Keratinocyte (primary cell): Measurements from ENCODE around the gene MAX. TPM values are rescaled to one million over a fixed set of nuclear protein-coding genes. Genes with fewer than 3 reads are reported as not detected.

ENCODE experiments used
- DNase-seq: peaks from one replicate; pipeline ENCODE4 v3.0.0-alpha.2; 2011; ENCODE audit warnings: low read depth, missing footprints, low spot score
- FAIRE-seq: peaks from 2 replicates; lab custom pipeline; 2011; peaks lifted over from hg19 to GRCh38; lab: Jason Lieb, UNC
- H2AFZ ChIP-seq: 2 replicates; pipeline ENCODE4 v1.6.0; 2012; ENCODE audit warnings: low read length, control low read depth, inconsistent platforms; ENCODE audit not compliant: control insufficient read depth
- H3K27ac ChIP-seq: 2 replicates; pipeline ENCODE4 v1.5.1; 2011; ENCODE audit warnings: low read length; ENCODE audit not compliant: control insufficient read depth, insufficient read depth
- H3K27me3 ChIP-seq: 3 replicates; pipeline ENCODE4 v1.6.0; 2011; ENCODE audit warnings: low read length; ENCODE audit not compliant: control insufficient read depth, insufficient read depth; ENCODE audit errors: extremely low read depth
- H3K36me3 ChIP-seq, 2 experiments: 2 replicates in 1 of 2; 3 replicates in 1 of 2; pipeline ENCODE4 v1.5.1; 2011; ENCODE audit warnings: low read length in 2 of 2, mild to moderate bottlenecking in 1 of 2; ENCODE audit not compliant: control insufficient read depth in 2 of 2, insufficient read depth in 2 of 2; ENCODE audit errors: extremely low read depth in 1 of 2
- H3K4me1 ChIP-seq: 3 replicates; pipeline ENCODE4 v1.5.1; 2011; ENCODE audit warnings: low read length; ENCODE audit not compliant: control insufficient read depth, insufficient read depth; ENCODE audit errors: extremely low read depth
- H3K4me2 ChIP-seq: 3 replicates; pipeline ENCODE4 v1.6.0; 2011; ENCODE audit warnings: low read depth, low read length; ENCODE audit not compliant: control insufficient read depth, insufficient read depth; ENCODE audit errors: extremely low read depth
- H3K4me3 ChIP-seq, 3 experiments: fragments of 200-600 bp in 1 of 3; sonication (generic) in 1 of 3; 2 replicates in 2 of 3; 3 replicates in 1 of 3; pipeline ENCODE4 v1.5.1; 2011 to 2016; ENCODE audit warnings: low read length in 3 of 3, mild to moderate bottlenecking in 3 of 3, control low read depth in 2 of 3, inconsistent platforms in 1 of 3, low read depth in 1 of 3, mixed read lengths in 1 of 3, mixed run types in 1 of 3, moderate library complexity in 1 of 3; ENCODE audit not compliant: control insufficient read depth in 2 of 3, insufficient read depth in 2 of 3; ENCODE audit errors: extremely low read depth in 1 of 3
- H3K79me2 ChIP-seq: 2 replicates; pipeline ENCODE4 v1.6.0; 2012; ENCODE audit warnings: low read length; ENCODE audit not compliant: control insufficient read depth, insufficient read depth
- H3K9ac ChIP-seq: 3 replicates; pipeline ENCODE4 v1.6.0; 2011; ENCODE audit warnings: low read length; ENCODE audit not compliant: control insufficient read depth, insufficient read depth; ENCODE audit errors: extremely low read depth
- H3K9me1 ChIP-seq: 3 replicates; pipeline ENCODE4 v1.6.0; 2011; ENCODE audit warnings: low read length; ENCODE audit not compliant: control insufficient read depth, insufficient read depth; ENCODE audit errors: extremely low read depth
- H3K9me3 ChIP-seq: 2 replicates; pipeline ENCODE4 v1.5.1; 2012; ENCODE audit warnings: low read depth, low read length; ENCODE audit not compliant: control insufficient read depth
- H4K20me1 ChIP-seq: 3 replicates; pipeline ENCODE4 v1.6.0; 2011; ENCODE audit warnings: low read length; ENCODE audit not compliant: control insufficient read depth, insufficient read depth; ENCODE audit errors: extremely low read depth
- EZH2 ChIP-seq: IDR thresholded peaks from one replicate; pipeline ENCODE4 v1.6.1; 2012; ENCODE audit warnings: inconsistent platforms, mild to moderate bottlenecking, low read length, moderate library complexity
- dilution Hi-C: fragments of 300-500 bp; cut with MboI; formaldehyde crosslinking; loops from one replicate; pipeline ENCODE4 v1.7.0; 2020; ENCODE audit warnings: low sequenced_read_pairs; ENCODE audit not compliant: extremely low pct_ligation_motif_present
- polyA plus RNA-seq, 5 experiments: library from polyadenylated mRNA; depleted of rRNA in 3 of 5; stranded (reverse) in 3 of 5; stranded (forward) in 1 of 5; unstranded in 1 of 5; fragments of >200 nt; gene quantifications; 1 replicate in 1 of 5; 2 replicates in 3 of 5; 3 replicates in 1 of 5; pipeline versions ENCODE4 v1.2.1 to v1.2.3, GENCODE V29; 2011 to 2012; ENCODE audit warnings: missing spikeins in 2 of 5, low read depth in 1 of 5, low replicate concordance in 1 of 5
- TF ChIP-seq, protein P1 (sequence below), 3 experiments: IDR thresholded peaks in 1 of 3; conservative IDR thresholded peaks in 1 of 3; optimal IDR thresholded peaks in 1 of 3; 2 replicates in 2 of 3; 3 replicates in 1 of 3; pipeline versions ENCODE3 to v1.5.1; 2011; ENCODE audit warnings: low read length in 3 of 3, mild to moderate bottlenecking in 3 of 3, moderate library complexity in 2 of 3, control low read depth in 1 of 3, inconsistent platforms in 1 of 3; ENCODE audit not compliant: insufficient read depth in 2 of 3; ENCODE audit errors: extremely low read depth in 1 of 3

Gene MAX
- polyA plus RNA-seq, 1 donor (not counting 4 experiments of a cell fraction or from before 2014, with no cell fraction given): 65.2 TPM

DNA sequence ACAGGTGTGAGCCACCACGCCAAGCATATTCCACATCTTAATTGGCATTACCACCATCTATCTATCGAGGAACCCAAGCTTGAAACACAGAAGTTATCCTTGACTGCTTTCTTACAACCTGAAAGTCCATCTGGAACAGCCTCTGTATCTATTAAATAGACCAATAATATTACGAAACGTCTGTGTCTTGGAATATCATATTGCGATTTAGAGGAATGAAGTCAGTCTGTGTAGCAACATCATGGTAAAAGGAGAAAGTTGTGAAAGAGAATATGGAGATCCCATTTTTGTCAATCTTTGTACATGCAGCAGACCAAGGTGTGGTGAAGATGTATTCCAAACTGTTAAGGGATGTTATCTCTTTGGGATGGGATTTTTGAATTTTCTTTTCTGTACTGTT is 25.8 kb upstream of the MAX start:
- no peaks in the 10 kb centered on the region for H3K9me1 ChIP-seq
- no peak overlapping the region for H3K4me3 ChIP-seq
- FAIRE-seq (no peak), DNase-seq (no peak)
- no peaks in the 10 kb centered on the region for H3K79me2 ChIP-seq
- no peak overlapping the region for H3K9ac ChIP-seq
- TF ChIP-seq EZH2: no peak
- dilution Hi-C loops: no loop called here
- peaks cover 13% of the 10 kb centered on the region for H3K4me1 ChIP-seq
- H2AFZ ChIP-seq: no peak overlapping the region
- H3K36me3 ChIP-seq: no peaks in the 10 kb centered on the region
- H3K27me3 ChIP-seq: no peaks in the 10 kb centered on the region
- no peak overlapping the region for H3K4me2 ChIP-seq
- H3K9me3 ChIP-seq: no peaks in the 10 kb centered on the region
- no peaks in the 10 kb centered on the region for H4K20me1 ChIP-seq
- no peak overlapping the region for H3K27ac ChIP-seq

DNA sequence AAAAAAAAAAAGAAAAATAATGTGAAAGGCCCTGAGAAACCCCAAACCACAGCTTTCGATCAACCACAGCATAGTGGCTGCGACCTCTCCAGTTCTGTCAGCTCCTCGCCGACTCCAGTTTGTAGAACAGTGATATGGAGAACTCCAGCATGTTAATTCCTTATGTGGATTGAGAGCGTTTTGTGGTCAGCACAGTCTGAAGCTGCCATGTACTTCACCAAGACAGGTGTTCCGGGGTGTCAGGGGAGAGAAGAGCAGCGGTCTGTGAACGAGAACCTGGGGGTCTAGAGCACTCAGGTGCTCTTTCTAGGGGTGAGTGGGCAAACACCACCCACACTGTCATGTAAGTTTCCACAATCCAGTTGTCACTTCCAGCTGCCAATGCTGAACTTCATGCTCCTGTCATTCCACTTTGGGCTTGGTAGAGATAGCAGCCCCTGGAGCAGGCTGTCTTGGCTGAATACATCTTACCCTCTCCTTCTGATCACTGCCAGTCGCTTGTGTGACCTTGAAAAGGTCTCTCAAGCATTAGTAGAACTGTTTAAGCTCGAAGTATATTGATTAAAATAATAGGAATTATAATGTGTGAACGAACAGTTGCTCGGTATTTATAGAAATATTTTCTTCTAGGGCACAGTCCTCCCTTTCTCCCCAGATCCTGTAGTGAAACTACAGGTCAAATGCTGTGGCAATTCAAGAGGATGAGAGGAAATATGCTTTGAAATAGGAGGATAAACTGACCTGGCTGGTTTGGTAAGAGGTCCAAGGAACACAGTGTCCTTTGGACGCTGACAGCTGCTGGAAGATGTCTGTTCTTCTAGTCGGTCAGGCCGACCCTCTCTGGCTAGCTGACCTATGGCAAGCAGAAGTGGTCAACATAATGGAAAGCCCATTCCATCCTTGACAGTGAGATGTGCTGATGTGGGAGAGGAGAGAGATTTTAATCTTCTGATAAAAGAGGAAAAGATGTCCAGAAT is 15.7 kb upstream of the MAX start:
- TF ChIP-seq EZH2: no peak
- TF ChIP-seq, protein P1, sequence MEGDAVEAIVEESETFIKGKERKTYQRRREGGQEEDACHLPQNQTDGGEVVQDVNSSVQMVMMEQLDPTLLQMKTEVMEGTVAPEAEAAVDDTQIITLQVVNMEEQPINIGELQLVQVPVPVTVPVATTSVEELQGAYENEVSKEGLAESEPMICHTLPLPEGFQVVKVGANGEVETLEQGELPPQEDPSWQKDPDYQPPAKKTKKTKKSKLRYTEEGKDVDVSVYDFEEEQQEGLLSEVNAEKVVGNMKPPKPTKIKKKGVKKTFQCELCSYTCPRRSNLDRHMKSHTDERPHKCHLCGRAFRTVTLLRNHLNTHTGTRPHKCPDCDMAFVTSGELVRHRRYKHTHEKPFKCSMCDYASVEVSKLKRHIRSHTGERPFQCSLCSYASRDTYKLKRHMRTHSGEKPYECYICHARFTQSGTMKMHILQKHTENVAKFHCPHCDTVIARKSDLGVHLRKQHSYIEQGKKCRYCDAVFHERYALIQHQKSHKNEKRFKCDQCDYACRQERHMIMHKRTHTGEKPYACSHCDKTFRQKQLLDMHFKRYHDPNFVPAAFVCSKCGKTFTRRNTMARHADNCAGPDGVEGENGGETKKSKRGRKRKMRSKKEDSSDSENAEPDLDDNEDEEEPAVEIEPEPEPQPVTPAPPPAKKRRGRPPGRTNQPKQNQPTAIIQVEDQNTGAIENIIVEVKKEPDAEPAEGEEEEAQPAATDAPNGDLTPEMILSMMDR (optimal IDR thresholded peaks at IDR 0.05 in 1 of 3, IDR thresholded peaks at IDR 0.05 in 1 of 3, conservative IDR thresholded peaks at IDR 0.05 in 1 of 3; ENCODE audit: extremely low read depth in 1 of 3, insufficient read depth in 2 of 3, low read length in 3 of 3): no peak
- Histone ChIP-seq H2AFZ (no peak overlapping the region), H3K36me3 (no peaks in the 10 kb centered on the region), H3K27ac (no peak overlapping the region), H3K9ac (no peak overlapping the region), H3K4me2 (no peak overlapping the region), H4K20me1 (no peaks in the 10 kb centered on the region), H3K9me3 (no peaks in the 10 kb centered on the region), H3K4me1 (no peaks in the 10 kb centered on the region), H3K27me3 (peaks cover 4% of the 10 kb centered on the region), H3K9me1 (no peaks in the 10 kb centered on the region), H3K4me3 (no peak overlapping the region), H3K79me2 (no peaks in the 10 kb centered on the region)
- DNase-seq: no peak
- no peak for FAIRE-seq
- dilution Hi-C loops: no loop called here
